Endothelial cell of umbilical vein (primary cell): ENCODE measurements around the gene SDK2.

Experiments used
- CTCF ChIP-seq, 2 donors: IDR thresholded peaks; 1 replicate in 1 of 2; 2 replicates in 1 of 2; pipeline ENCODE4 v1.5.1; 2011; ENCODE audit warnings: low read length in 2 of 2, mild to moderate bottlenecking in 2 of 2, moderate library complexity in 2 of 2, control low read depth in 1 of 2, inconsistent platforms in 1 of 2, low read depth in 1 of 2; ENCODE audit not compliant: insufficient read depth in 1 of 2; ENCODE audit errors: extremely low read depth in 1 of 2
- POLR2A ChIP-seq: IDR thresholded peaks from 2 replicates; pipeline ENCODE4 v1.6.1; 2012; ENCODE audit warnings: low read depth, mild to moderate bottlenecking, control low read depth, low read length
- POLR2AphosphoS5 ChIP-seq: IDR thresholded peaks from 2 replicates; pipeline ENCODE4 v1.6.1; 2012; ENCODE audit warnings: low read depth, mild to moderate bottlenecking, control low read depth, low read length, moderate library complexity; ENCODE audit not compliant: insufficient read depth

- TF ChIP-seq CTCF (IDR thresholded peaks at IDR 0.05; ENCODE audit: extremely low read depth in 1 of 2, insufficient read depth in 1 of 2, low read depth in 1 of 2, low read length in 2 of 2) (no peak), POLR2A (no peak), POLR2AphosphoS5 (no peak)
Measured at GRCh38 chr17:73452009-73452408, 192.2 kb downstream of the SDK2 start.
